HK-2 (cell line): ENCODE data around the gene SPTB.

ENCODE experiments used
- DNase-seq: peaks from one replicate; pipeline ENCODE4 v3.0.0-alpha.2; 2018; ENCODE audit not compliant: unreplicated experiment

SPTB gene

GRCh38 chr14:64709126-64709525 lies 170.6 kb downstream of the SPTB start:
- no peak for DNase-seq

- DNase-seq = peak; percentile 85
Measured at GRCh38 chr14:64708148-64709004, 171.3 kb downstream of the SPTB start.

DNA sequence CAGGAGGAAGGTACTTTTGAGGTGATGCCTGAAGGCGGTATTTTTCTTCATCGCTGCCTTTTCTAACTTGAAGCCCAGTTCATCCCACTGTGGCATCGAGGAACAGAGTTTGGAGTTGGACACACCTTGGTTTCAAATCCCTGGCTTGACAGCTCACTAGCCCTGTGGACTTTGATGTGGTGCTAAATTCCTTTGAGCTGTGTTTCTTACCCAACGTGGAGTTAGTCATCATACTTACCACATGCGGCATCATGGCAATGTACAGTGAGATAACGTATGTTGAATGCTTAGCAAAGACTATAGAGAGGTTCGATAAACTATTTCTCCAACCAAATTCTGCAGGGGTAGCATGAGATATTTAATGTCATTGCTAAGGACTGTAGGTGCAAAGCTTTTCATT lies 172.0 kb downstream of the SPTB start:
- DNase-seq = peak; percentile 45

GRCh38 chr14:64706593-64707193 lies 173.0 kb downstream of the SPTB start:
- no peak for DNase-seq

- no peak for DNase-seq
Measured at GRCh38 chr14:64706119-64706592, 173.6 kb downstream of the SPTB start.

DNA sequence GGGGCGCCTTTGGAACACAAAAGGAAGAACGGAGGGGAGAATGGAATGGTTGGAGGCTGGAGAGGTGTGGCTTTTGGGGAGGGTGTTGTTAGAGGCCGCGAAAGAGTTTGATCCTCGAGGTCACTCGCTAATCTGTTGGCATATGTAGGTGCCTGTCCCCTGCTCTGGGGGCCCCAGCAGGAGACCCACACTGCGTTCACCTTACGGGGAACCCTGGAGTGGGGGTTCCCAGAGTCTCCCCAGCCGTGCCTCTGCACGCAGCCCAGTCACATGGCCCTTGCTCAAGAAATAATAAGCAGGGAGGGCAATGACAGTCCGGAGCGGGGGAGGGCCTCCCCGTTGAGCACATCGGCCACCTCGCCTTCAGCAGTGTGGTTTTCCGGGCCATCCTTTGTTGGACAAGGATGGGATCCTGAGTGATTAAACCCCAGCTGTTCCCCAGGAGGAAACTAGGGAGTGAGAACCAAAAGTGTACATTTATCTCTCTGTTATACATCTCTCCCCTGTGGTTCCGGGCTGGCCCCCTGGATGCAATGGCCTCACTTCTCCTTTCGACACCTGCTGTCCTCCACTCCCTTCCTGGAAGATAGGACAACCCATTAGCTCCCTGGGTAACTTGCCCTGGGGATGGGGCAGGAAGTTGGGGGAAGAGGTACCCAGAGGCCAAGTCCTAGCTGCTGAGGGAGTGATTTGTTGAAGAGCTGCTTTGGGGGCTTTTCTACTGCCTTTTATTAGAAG lies 174.2 kb downstream of the SPTB start:
- no peak for DNase-seq

DNA sequence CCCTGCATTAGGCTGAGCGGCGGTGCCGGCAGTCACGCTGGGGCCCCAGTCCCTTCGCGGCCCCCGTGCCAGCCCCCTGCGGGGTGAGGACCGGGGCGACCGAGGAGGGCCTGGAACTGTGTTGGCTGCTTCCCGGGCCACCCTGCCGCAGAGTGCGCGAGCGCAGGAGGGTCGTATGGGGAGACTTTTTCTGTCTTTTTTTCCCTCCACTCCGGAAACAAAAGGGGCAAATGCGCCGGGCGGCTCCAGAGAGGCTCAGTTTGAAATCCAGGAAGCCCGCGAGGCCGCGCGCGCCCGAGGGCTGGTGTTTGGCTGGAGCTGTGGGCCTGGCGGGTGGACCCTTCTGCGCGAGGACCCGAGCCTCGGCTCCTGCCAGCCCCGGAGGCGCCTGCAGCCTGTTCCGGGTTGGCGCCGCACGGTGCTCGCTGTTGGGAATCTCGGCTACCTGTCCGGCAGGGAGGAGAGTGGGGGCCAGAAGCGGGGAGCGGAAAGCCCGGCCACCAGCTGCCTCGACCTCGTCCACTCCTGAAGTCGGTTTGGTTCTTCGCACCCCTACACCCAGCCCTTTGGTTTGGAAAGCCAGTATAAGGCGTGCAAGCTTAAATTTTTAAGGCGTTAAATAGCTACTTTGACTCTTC lies 174.8 kb downstream of the SPTB start:
- peak; percentile 55 for DNase-seq

- peak; percentile 87 for DNase-seq
Measured at GRCh38 chr14:64704143-64704742, 175.5 kb downstream of the SPTB start, which contains the start of gene PLEKHG3. Gene PLEKHG3 (plus strand): TSS chr14:64704424. CDS start chr14:64727632, 23,208 bp downstream.

DNA sequence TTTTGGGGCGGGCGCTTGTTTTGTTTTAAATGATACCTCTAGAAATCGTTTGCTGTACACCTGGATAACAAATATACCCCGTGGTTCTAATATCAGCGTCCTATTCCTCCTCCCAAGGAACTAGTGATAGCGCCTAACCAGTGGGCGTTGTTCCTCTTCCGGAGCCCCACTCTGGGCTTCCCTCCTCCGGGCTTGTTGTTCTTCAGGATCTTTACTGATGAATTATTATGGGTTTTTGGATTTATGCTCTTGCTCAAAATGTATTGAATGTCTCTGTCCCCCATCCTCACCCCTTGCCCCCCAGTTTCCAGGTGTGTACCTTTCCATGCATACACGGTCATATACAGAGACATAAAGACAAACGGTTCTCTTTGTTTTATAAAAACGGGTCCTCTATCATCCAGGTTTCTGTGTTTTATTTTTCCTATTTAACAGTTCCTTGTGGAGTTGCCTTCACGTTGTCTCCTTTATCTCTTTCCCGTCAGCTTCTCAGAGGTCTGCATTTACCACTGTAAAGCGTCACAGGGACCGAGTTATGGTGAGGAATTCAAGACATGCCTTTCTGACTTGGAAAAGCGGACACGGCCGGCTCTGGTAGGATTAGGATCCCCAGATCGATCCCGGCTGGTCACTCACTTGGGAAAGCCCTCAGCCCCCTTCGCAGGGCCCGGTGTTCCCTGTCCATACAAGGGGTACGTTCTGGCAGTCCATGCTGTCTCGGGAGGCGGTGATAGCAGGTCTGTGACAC lies 176.1 kb downstream of the SPTB start:
- no peak for DNase-seq

- DNase-seq = no peak
Measured at GRCh38 chr14:64702493-64703394, 177.0 kb downstream of the SPTB start.

GRCh38 chr14:64701660-64702059 lies 178.0 kb downstream of the SPTB start:
- no peak for DNase-seq

DNA sequence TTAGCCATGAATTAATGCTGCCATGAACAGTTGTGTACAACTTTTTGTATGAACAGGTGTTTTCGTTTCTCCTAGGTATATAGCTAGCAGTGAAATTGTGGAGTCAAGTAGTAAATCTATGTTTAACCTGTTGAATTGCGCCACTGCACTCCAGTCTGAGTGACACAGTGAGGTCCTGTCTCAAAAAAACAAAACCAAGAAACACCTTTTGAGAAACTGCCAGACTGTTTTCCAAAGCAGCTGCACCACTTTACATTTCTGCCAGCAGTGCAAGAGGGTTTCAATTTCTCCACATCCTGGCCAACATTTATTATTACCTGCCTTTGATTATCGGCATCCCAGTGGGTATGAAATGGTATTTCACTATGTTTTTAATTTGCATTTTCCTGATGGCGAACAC lies 178.8 kb downstream of the SPTB start:
- DNase-seq = no peak

- no peak for DNase-seq
Measured at GRCh38 chr14:64700290-64700689, 179.4 kb downstream of the SPTB start.

DNA sequence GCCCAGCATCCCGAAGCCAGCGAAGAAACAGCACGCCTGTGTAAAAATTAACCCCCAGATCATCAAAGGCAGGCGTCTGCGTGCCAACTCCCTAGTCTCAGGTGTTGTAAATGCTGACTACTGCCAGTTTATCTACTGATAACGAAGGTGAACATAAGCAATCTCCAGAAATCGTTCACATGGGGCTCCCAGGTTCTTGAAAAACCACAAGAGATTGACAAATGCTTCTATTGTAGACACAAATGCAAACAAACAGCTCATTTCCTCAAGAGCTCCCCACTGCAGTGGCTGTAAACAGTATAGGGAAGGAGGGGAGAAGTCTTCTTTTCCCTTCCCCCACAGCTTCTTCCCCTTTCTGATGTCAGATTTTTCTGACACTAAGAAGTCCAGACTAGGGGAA lies 180.8 kb downstream of the SPTB start:
- no peak for DNase-seq

DNA sequence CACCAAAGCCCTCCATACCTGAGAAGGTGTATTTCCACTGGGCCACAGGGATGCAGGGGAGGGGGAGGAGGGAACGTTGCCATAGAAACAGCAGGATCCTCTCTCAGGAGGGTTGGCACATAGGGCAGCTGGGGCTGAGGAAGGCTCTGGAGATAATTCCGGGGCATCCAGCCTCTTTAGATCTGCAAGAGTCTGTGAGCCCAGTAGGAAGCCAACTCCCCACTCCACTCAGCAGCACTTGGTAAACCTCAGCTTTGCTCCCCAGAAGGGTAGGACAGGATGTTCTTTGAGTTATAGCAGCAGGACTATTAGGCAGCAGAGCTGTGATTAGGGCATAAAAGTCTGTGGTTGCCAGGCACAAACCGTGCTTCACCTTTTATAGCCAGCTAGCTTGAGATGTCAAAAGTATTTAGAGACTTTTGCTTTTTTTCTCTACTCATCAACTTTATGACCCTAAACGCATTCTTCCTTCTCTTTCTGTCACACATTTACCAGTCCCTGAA lies 183.3 kb downstream of the SPTB start:
- DNase-seq = no peak
